ENCODE results near the gene ATF4.

Gene ATF4

GRCh38 chr22:39530692-39531331 is 10.4 kb downstream of the ATF4 start:
- DNase-seq, result no peak

- peak; percentile 100 for DNase-seq
Measured at GRCh38 chr22:39532215-39533073, 12.1 kb downstream of the ATF4 start, which contains the start of gene RPS19BP1. TSS of gene RPS19BP1 (minus strand) at chr22:39532748. CDS start at chr22:39532738, 10 bp downstream.

GRCh38 chr22:39534092-39534506 is 13.7 kb downstream of the ATF4 start:
- DNase-seq, result no peak

- peak; percentile 18 for DNase-seq
Measured at GRCh38 chr22:39534591-39535356, 14.4 kb downstream of the ATF4 start.

GRCh38 chr22:39535357-39535725 is 15.0 kb downstream of the ATF4 start:
- DNase-seq, result no peak

- DNase-seq, result no peak
Measured at GRCh38 chr22:39535831-39536449, 15.6 kb downstream of the ATF4 start.

- no peak for DNase-seq
Measured at GRCh38 chr22:39536711-39537110, 16.3 kb downstream of the ATF4 start.

GRCh38 chr22:39537975-39538374 is 17.6 kb downstream of the ATF4 start:
- no peak for DNase-seq

GRCh38 chr22:39543095-39543494 is 22.7 kb downstream of the ATF4 start:
- DNase-seq, result no peak

- no peak for DNase-seq
Measured at GRCh38 chr22:39545386-39546365, 25.3 kb downstream of the ATF4 start.

- no peak for DNase-seq
Measured at GRCh38 chr22:39546889-39547586, 26.7 kb downstream of the ATF4 start.

GRCh38 chr22:39547587-39547947 is 27.2 kb downstream of the ATF4 start:
- DNase-seq, result no peak

- DNase-seq, result no peak
Measured at GRCh38 chr22:39553429-39553828, 33.1 kb downstream of the ATF4 start.

GRCh38 chr22:39554151-39554550 is 33.8 kb downstream of the ATF4 start:
- DNase-seq, result no peak

- DNase-seq, result no peak
Measured at GRCh38 chr22:39556970-39557841, 36.8 kb downstream of the ATF4 start.

- DNase-seq, result no peak
Measured at GRCh38 chr22:39558254-39558727, 37.9 kb downstream of the ATF4 start.

- DNase-seq, result no peak
Measured at GRCh38 chr22:39558950-39559349, 38.6 kb downstream of the ATF4 start.

GRCh38 chr22:39559456-39560105 is 39.2 kb downstream of the ATF4 start:
- no peak for DNase-seq

- DNase-seq, result no peak
Measured at GRCh38 chr22:39560127-39560526, 39.8 kb downstream of the ATF4 start.

Data from DMS153 (cell line).